Measurements from ENCODE around the gene ROBO4.

The ROBO4 gene

DNA sequence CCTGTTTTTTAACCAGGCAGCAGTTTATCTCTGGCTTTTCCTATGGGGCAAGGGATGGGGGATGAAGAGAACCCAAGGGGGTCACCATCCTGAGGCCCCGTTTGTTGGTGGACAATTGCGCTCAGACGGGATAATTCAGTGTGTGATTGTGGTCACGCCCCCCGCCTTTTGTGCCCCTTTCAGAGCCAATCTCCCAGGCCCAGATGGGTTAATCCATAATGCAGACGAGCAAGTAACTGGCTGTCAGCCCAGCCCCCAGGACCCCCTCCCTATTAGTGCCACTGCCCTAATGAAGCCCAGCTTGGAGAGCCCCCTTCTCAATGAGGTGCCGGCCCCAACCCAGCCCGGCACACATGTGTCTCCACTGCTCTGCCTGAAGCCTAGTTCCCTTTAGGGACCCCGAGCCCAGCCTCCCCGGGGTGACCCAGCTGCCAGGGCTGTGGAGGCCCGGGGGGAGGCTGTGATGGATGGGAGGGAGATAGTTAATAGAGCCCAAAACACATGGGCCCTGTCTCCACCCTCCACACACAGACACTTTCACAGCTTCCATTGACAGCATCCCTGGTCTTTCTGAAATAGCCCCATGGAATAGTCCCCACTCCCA is 51.5 kb downstream of the ROBO4 start:
- TF ChIP-seq ARNT (IDR thresholded peaks at IDR 0.05) = no peak
- TF ChIP-seq ZNF384 (IDR thresholded peaks at IDR 0.05) = no peak
- TF ChIP-seq HDGF (IDR thresholded peaks at IDR 0.05; ENCODE audit: borderline replicate concordance) = no peak
- no peak for TF ChIP-seq LEF1 (IDR thresholded peaks at IDR 0.05; ENCODE audit: borderline replicate concordance)
- no peak for TF ChIP-seq CTBP1 (IDR thresholded peaks at IDR 0.05; ENCODE audit: borderline replicate concordance)
- no peak for TF ChIP-seq NFRKB (IDR thresholded peaks at IDR 0.05)
- no peak for TF ChIP-seq TARDBP (IDR thresholded peaks at IDR 0.05)
- no peak for TF ChIP-seq L3MBTL2 (conservative IDR thresholded peaks at IDR 0.05)
- no peak for TF ChIP-seq FOXA1 (IDR thresholded peaks at IDR 0.05)
- no peak for TF ChIP-seq FOXK2 (IDR thresholded peaks at IDR 0.05)
- TF ChIP-seq SUZ12 (IDR thresholded peaks at IDR 0.05) = no peak
- TF ChIP-seq, protein P1, sequence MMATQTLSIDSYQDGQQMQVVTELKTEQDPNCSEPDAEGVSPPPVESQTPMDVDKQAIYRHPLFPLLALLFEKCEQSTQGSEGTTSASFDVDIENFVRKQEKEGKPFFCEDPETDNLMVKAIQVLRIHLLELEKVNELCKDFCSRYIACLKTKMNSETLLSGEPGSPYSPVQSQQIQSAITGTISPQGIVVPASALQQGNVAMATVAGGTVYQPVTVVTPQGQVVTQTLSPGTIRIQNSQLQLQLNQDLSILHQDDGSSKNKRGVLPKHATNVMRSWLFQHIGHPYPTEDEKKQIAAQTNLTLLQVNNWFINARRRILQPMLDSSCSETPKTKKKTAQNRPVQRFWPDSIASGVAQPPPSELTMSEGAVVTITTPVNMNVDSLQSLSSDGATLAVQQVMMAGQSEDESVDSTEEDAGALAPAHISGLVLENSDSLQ (IDR thresholded peaks at IDR 0.05) = no peak
- TF ChIP-seq FOXM1 (IDR thresholded peaks at IDR 0.05; ENCODE audit: borderline replicate concordance) = no peak
- no peak for TF ChIP-seq ELF4 (IDR thresholded peaks at IDR 0.05)
- TF ChIP-seq SP1 (IDR thresholded peaks at IDR 0.05) = no peak
- TF ChIP-seq BHLHE40 (IDR thresholded peaks at IDR 0.05; ENCODE audit: borderline replicate concordance) = no peak
- ChIA-PET CTCF (interaction anchor here (0.7 to 1.7 kb wide), 3 partner anchors 9 to 30 kb away, joined by 3 to 8 read pairs (median 3); no protein-coding TSS in a partner anchor), POLR2A (no interaction called here)
- DNase-seq (ENCODE audit: extremely low spot score) = no peak

DNA sequence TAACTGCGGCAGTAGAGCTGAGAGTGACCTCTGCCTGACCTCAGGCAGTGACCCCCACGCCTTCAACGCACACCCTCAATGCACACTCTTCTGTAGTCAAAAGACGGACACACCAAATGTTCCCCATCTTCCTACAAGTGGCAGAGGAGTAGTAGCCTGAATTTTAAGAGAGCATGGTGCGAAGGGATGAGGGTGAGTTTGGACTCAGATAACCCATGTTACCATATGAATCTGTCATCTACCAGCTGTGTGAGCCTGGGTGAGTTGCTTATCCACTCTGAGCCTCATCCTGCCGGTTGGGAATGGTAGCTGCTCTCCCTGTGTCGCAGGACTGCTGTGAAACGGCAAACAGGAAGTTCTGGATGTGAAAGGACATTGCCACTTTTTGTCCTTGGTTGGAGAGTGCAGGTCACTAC is 53.0 kb downstream of the ROBO4 start:
- ChIA-PET POLR2A (interaction anchor here (1.2 to 1.9 kb wide), 2 partner anchors 9 to 32 kb away, joined by 4 to 5 read pairs; no protein-coding TSS in a partner anchor), CTCF (interaction anchor here (0.6 to 0.8 kb wide), 2 partner anchors 8 to 1262 kb away, joined by 3 to 4 read pairs; no protein-coding TSS in a partner anchor)
- no peak for DNase-seq (ENCODE audit: extremely low spot score)
- no peak for TF ChIP-seq SUZ12 (IDR thresholded peaks at IDR 0.05)
- no peak for TF ChIP-seq NFRKB (IDR thresholded peaks at IDR 0.05)
- TF ChIP-seq SP1 (IDR thresholded peaks at IDR 0.05) = no peak
- no peak for TF ChIP-seq L3MBTL2 (conservative IDR thresholded peaks at IDR 0.05)
- no peak for TF ChIP-seq ELF4 (IDR thresholded peaks at IDR 0.05)
- TF ChIP-seq, protein P1 (IDR thresholded peaks at IDR 0.05) = no peak
- no peak for TF ChIP-seq LEF1 (IDR thresholded peaks at IDR 0.05; ENCODE audit: borderline replicate concordance)
- TF ChIP-seq FOXK2 (IDR thresholded peaks at IDR 0.05) = no peak
- TF ChIP-seq BHLHE40 (IDR thresholded peaks at IDR 0.05; ENCODE audit: borderline replicate concordance) = no peak
- TF ChIP-seq FOXA1 (IDR thresholded peaks at IDR 0.05) = no peak
- TF ChIP-seq ARNT (IDR thresholded peaks at IDR 0.05) = no peak
- TF ChIP-seq FOXM1 (IDR thresholded peaks at IDR 0.05; ENCODE audit: borderline replicate concordance) = no peak
- no peak for TF ChIP-seq ZNF384 (IDR thresholded peaks at IDR 0.05)
- TF ChIP-seq HDGF (IDR thresholded peaks at IDR 0.05; ENCODE audit: borderline replicate concordance) = no peak

DNA sequence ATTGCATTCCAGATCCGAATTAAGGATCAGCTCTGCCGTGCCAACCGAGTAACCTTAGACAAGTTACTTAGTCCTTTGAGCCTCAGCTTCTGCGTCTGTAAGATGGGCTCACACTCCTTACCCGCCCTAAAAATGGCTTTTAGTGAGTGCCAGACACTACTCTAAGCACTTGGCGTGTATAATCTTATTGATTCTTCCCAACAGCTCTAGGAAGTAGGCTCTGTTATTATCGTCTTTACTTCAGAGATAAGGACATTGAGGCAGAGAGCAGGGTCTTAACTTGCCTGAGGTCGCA is 54.1 kb downstream of the ROBO4 start:
- ChIA-PET CTCF (no interaction called here), POLR2A (interaction anchor here (0.8 to 1.9 kb wide), 2 partner anchors 10 to 33 kb away, joined by 3 to 5 read pairs; no protein-coding TSS in a partner anchor)
- no peak for DNase-seq (ENCODE audit: extremely low spot score)
- TF ChIP-seq FOXK2 (IDR thresholded peaks at IDR 0.05) (no peak), L3MBTL2 (conservative IDR thresholded peaks at IDR 0.05) (no peak), CTBP1 (IDR thresholded peaks at IDR 0.05; ENCODE audit: borderline replicate concordance) (no peak), SUZ12 (IDR thresholded peaks at IDR 0.05) (no peak), NFRKB (IDR thresholded peaks at IDR 0.05) (no peak), FOXM1 (IDR thresholded peaks at IDR 0.05; ENCODE audit: borderline replicate concordance) (no peak), SP1 (IDR thresholded peaks at IDR 0.05) (no peak), LEF1 (IDR thresholded peaks at IDR 0.05; ENCODE audit: borderline replicate concordance) (no peak), FOXA1 (IDR thresholded peaks at IDR 0.05) (no peak), ELF4 (IDR thresholded peaks at IDR 0.05) (no peak)

DNA sequence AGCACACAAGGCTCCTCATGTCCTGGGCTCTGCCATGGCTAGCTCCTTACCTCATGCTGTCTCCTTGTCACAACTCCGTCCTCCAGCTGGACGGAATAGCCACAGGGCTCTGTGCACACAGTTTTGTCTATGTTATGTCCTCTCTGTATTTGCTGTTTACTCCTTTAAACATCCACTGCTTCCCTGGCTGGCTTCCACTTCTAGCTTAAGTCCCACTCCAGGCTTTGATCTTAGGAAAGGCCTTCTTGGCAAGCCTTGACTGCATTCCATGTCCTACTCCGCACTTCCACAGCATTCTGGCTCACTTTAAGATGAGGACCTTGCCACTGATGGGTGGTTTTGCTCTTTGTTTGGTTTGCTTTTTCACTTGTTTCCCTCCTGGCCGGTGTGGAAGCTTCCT is 55.4 kb downstream of the ROBO4 start:
- no peak for DNase-seq (ENCODE audit: extremely low spot score)
- TF ChIP-seq FOXM1 (IDR thresholded peaks at IDR 0.05; ENCODE audit: borderline replicate concordance) (no peak), ZNF384 (IDR thresholded peaks at IDR 0.05) (no peak), NFRKB (IDR thresholded peaks at IDR 0.05) (no peak), SP1 (IDR thresholded peaks at IDR 0.05) (no peak), TARDBP (IDR thresholded peaks at IDR 0.05) (no peak), FOXA1 (IDR thresholded peaks at IDR 0.05) (no peak), FOXK2 (IDR thresholded peaks at IDR 0.05) (no peak), LEF1 (IDR thresholded peaks at IDR 0.05; ENCODE audit: borderline replicate concordance) (no peak), BHLHE40 (IDR thresholded peaks at IDR 0.05; ENCODE audit: borderline replicate concordance) (no peak)
- TF ChIP-seq, protein P1 (IDR thresholded peaks at IDR 0.05) = no peak
- ChIA-PET CTCF (interaction anchor here (1.0 to 1.8 kb wide), 2 partner anchors 24 to 34 kb away, joined by 4 to 8 read pairs; partner anchors contain the start of gene ROBO3), POLR2A (interaction anchor here (2.1 kb wide), 1 partner anchor 34 kb away, joined by 7 read pairs; no protein-coding TSS in a partner anchor)

DNA sequence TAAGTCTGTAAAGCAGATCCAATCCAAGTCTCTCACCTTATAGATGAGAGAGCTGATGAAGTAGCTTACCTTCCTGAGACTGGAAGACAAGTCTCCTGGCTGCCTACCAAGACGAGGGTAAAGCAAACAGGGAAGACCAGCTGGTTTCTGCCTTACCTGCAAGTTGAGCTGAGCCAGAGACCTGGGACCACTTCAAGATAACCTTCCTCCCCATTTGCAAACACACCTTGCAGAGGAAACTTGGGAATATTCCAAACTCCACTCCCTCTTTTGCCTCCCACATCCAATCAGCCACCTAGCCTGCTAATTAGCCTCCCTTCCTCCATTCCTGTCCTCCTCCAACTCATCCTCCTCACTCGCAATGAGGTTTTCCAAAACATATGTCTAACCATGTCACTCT is 55.8 kb downstream of the ROBO4 start:
- ChIA-PET CTCF (interaction anchor here (1.0 to 1.8 kb wide), 2 partner anchors 24 to 35 kb away, joined by 4 to 8 read pairs; partner anchors contain the start of gene ROBO3), POLR2A (interaction anchor here (2.1 kb wide), 1 partner anchor 34 kb away, joined by 7 read pairs; no protein-coding TSS in a partner anchor)
- DNase-seq (ENCODE audit: extremely low spot score) = no peak
- no peak for TF ChIP-seq CTBP1 (IDR thresholded peaks at IDR 0.05; ENCODE audit: borderline replicate concordance)

DNA sequence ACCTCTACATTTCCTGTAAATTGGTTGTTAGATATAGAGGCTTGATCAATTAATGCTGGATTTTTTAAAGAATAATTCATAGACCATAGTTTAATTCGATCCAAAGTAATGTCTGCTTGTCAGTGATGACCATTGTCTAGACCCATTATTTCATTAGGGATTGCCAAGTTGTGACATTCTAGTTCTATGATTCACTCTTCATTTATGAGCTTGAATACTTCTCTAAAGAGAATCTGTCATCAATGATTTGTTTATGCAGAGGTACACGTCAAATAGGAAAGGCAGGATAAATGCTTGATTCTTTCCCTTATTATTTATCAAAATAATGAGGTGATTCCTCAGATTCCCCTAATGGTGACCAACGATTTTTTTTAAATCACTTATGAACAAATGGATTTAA is 56.5 kb downstream of the ROBO4 start:
- POLR2A ChIA-PET = interaction anchor here (2.1 kb wide), 1 partner anchor 35 kb away, joined by 7 read pairs; no protein-coding TSS in a partner anchor
- DNase-seq (ENCODE audit: extremely low spot score) = no peak
- TF ChIP-seq CTBP1 (IDR thresholded peaks at IDR 0.05; ENCODE audit: borderline replicate concordance) (no peak), ARNT (IDR thresholded peaks at IDR 0.05) (no peak), HDGF (IDR thresholded peaks at IDR 0.05; ENCODE audit: borderline replicate concordance) (no peak), BHLHE40 (IDR thresholded peaks at IDR 0.05; ENCODE audit: borderline replicate concordance) (no peak), FOXA1 (IDR thresholded peaks at IDR 0.05) (no peak), ELF4 (IDR thresholded peaks at IDR 0.05) (no peak), NFRKB (IDR thresholded peaks at IDR 0.05) (no peak), TARDBP (IDR thresholded peaks at IDR 0.05) (no peak), FOXK2 (IDR thresholded peaks at IDR 0.05) (no peak), SP1 (IDR thresholded peaks at IDR 0.05) (no peak), ZNF384 (IDR thresholded peaks at IDR 0.05) (no peak)
- CTCF ChIA-PET = interaction anchor here (1.0 to 1.8 kb wide), 2 partner anchors 25 to 35 kb away, joined by 4 to 8 read pairs; partner anchors contain the start of gene ROBO3

Data from HEK293T (cell line).